ENCODE measurements around the gene CELA1. TPM values are rescaled to one million over a fixed set of nuclear protein-coding genes. Genes with fewer than 3 reads are reported as not detected.

The CELA1 gene
- total RNA-seq, 1 donor from 2014 or later, result not detected

Other genes starting within 250 kb of the CELA1 start
- 24.2 TPM for gene TFCP2, start 173.5 kb downstream of the CELA1 start, total RNA-seq
- gene POU6F1, start 128.6 kb downstream of the CELA1 start, total RNA-seq, result 9.9 TPM
- gene DAZAP2, start 107.9 kb downstream of the CELA1 start, total RNA-seq, result 146 TPM
- 3.4 TPM for gene SMAGP, start 76.3 kb downstream of the CELA1 start, total RNA-seq
- 1.7 TPM for gene BIN2, start 22.5 kb downstream of the CELA1 start, total RNA-seq
- 0.77 TPM for gene GALNT6, start 44.7 kb upstream of the CELA1 start, total RNA-seq
- 0.32 TPM for gene SLC4A8, start 78.2 kb upstream of the CELA1 start, total RNA-seq
- 0.22 TPM for gene SCN8A, start 244.6 kb upstream of the CELA1 start, total RNA-seq

Data from left ventricle myocardium superior (tissue), 1 donor.